Right ventricle myocardium superior (tissue), 1 donor: ENCODE measurements around the gene PPM1J. TPM values are rescaled to one million over a fixed set of nuclear protein-coding genes. Genes with fewer than 3 reads are reported as not detected.
"Not testable (repeated sequence)": the region's sequence is repeated elsewhere in the genome, so short reads cannot be mapped to it uniquely, and the experiment has no call there.

Experiments used
- ATAC-seq: fragments of 200-7000 bp; cut with Tn5 transposase; one replicate; pipeline ENCODE4 v1.9.1; 2020; ENCODE audit warnings: mild to moderate bottlenecking; ENCODE audit not compliant: poor library complexity
- DNase-seq: peaks from one replicate; pipeline ENCODE4 v3.0.0-alpha.2; 2020
- intact Hi-C: fragments of 100-400 bp; cut with DNase I; formaldehyde crosslinking; loops from one replicate; pipeline ENCODE4 v1.11.2; 2022
- long read RNA-seq: library from polyadenylated mRNA; unstranded; transcript quantifications from one replicate; pipeline ENCODE4 v2.0.0, GENCODE V29; 2021
- total RNA-seq: library from RNA; stranded (reverse); fragmentation: NEBNext Ultra II Directional; extraction: Animal tissue kit (Norgen Biotek cat#: 25700); gene quantifications from one replicate; pipeline ENCODE4 v1.2.1, GENCODE V29; 2021
- donor health status: DM: no; HTN: yes; CAD: no; lungs with severe emphysema.

The PPM1J gene
- total RNA-seq: 4.7 TPM
- long read RNA-seq, transcript PPM1J-201 (10 exons, 1,863 nt): major isoform, 8 of 18 reads
- long read RNA-seq, partial matches to known transcripts: 6 of 18 reads
- long read RNA-seq, other reads (novel, unspliced or antisense): 4 of 18 reads

GRCh38 chr1:112715264-112716053, at the start of gene PPM1J:
Gene PPM1J, minus strand, starts transcription at chr1:112715332. Its CDS starts 31 bp downstream, at chr1:112715301.
- ATAC-seq (peak; percentile 88), DNase-seq (peak; percentile 99)
- intact Hi-C loops: loop anchor here (2.0 to 10.0 kb wide), 3 partner anchors 91 to 327 kb away; partner anchors contain the start of gene WNT2B

- DNase-seq: no peak
- no peak for ATAC-seq
- intact Hi-C loops: no loop called here
Measured at GRCh38 chr1:112762541-112763500, 47.7 kb upstream of the PPM1J start.

- intact Hi-C loops: no loop called here
- DNase-seq (no peak), ATAC-seq (no peak)
Measured at GRCh38 chr1:112761714-112762480, 46.8 kb upstream of the PPM1J start.

- DNase-seq (no peak), ATAC-seq (no peak)
- intact Hi-C loops: no loop called here
Measured at GRCh38 chr1:112759228-112759627, 44.1 kb upstream of the PPM1J start.

- intact Hi-C loops: no loop called here
- no peak for ATAC-seq
- DNase-seq: no peak
Measured at GRCh38 chr1:112754116-112754628, 39.0 kb upstream of the PPM1J start.

GRCh38 chr1:112748396-112748795, 33.3 kb upstream of the PPM1J start:
- ATAC-seq (no peak), DNase-seq (no peak)
- intact Hi-C loops: no loop called here

GRCh38 chr1:112744009-112744578, 29.0 kb upstream of the PPM1J start:
- peak; percentile 67 for ATAC-seq
- intact Hi-C loops: no loop called here
- no peak for DNase-seq

GRCh38 chr1:112743174-112744008, 28.3 kb upstream of the PPM1J start:
- ATAC-seq (no peak), DNase-seq (no peak)

GRCh38 chr1:112737573-112737972, 22.4 kb upstream of the PPM1J start:
- ATAC-seq (no peak), DNase-seq (no peak)
- intact Hi-C loops: no loop called here

More at GRCh38 chr1:112743174-112744008, 28.3 kb upstream of the PPM1J start:
- intact Hi-C loops: no loop called here

GRCh38 chr1:112735752-112736151, 20.6 kb upstream of the PPM1J start:
- ATAC-seq: no peak
- DNase-seq: no peak
- intact Hi-C loops: no loop called here

GRCh38 chr1:112731451-112731850, 16.3 kb upstream of the PPM1J start:
- no peak for ATAC-seq
- intact Hi-C loops: no loop called here
- no peak for DNase-seq

- no peak for ATAC-seq
- intact Hi-C loops: no loop called here
- DNase-seq: no peak
Measured at GRCh38 chr1:112729909-112730308, 14.8 kb upstream of the PPM1J start.

- DNase-seq, intact Hi-C loops, ATAC-seq: not testable (repeated sequence)
Measured at GRCh38 chr1:112729011-112729410, 13.9 kb upstream of the PPM1J start.

- not testable (repeated sequence) for ATAC-seq
Measured at GRCh38 chr1:112728306-112728971, 13.3 kb upstream of the PPM1J start.

GRCh38 chr1:112727716-112728115, 12.6 kb upstream of the PPM1J start:
- no peak for DNase-seq
- no peak for ATAC-seq
- intact Hi-C loops: no loop called here

More at GRCh38 chr1:112728306-112728971, 13.3 kb upstream of the PPM1J start:
- intact Hi-C loops, DNase-seq: not testable (repeated sequence)

- ATAC-seq, intact Hi-C loops, DNase-seq: not testable (repeated sequence)
Measured at GRCh38 chr1:112724240-112724639, 9.1 kb upstream of the PPM1J start.

GRCh38 chr1:112723511-112723839, 8.3 kb upstream of the PPM1J start:
- intact Hi-C loops: no loop called here

More at GRCh38 chr1:112723511-112723839, 8.3 kb upstream of the PPM1J start:
- no peak for DNase-seq
- no peak for ATAC-seq
